ENCODE results near the gene CD200.
"Not testable (repeated sequence)": the region's sequence is repeated elsewhere in the genome, so short reads cannot be mapped to it uniquely, and the experiment has no call there.

The CD200 gene

DNA sequence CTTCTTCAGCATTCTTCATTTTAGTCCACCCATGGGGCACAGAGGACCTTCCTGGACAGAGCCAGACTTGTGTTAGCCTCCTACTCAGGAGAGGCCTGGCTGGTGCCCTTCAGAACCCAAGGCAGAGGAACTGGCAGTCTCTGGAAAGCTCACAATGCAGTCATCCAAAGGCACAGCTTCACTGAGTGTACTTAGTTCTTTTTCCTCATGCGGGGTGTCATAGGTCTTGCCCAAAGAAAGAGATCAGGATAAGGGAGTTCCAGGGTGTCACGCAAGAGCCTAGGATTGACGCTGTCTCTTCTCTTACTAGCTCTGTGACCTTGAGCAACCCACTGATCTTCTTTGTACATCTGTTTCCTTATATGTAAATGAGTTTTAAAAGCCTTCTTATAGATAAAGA is 58.7 kb downstream of the CD200 start:
- no peak for DNase-seq

- no peak for DNase-seq
Measured at GRCh38 chr3:112392393-112393359, 59.7 kb downstream of the CD200 start.

DNA sequence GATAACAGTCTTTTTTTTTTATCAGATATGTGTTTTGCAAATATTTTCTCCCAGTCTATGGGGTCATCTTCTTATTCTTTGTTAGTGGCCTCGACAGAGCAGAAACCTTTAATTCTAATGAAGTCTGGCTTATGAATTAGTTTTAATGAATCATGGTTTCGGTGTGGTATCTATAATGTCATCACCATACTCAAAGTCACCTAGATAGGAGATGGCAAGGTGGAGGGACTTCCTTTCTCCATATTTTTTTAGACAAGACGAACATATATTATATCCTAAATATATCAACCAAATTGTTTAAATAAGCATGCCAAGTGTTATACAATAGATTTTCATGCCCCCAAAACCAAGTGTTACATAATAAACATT is 60.4 kb downstream of the CD200 start:
- DNase-seq = no peak

- DNase-seq = no peak
Measured at GRCh38 chr3:112394003-112394640, 61.2 kb downstream of the CD200 start.

DNA sequence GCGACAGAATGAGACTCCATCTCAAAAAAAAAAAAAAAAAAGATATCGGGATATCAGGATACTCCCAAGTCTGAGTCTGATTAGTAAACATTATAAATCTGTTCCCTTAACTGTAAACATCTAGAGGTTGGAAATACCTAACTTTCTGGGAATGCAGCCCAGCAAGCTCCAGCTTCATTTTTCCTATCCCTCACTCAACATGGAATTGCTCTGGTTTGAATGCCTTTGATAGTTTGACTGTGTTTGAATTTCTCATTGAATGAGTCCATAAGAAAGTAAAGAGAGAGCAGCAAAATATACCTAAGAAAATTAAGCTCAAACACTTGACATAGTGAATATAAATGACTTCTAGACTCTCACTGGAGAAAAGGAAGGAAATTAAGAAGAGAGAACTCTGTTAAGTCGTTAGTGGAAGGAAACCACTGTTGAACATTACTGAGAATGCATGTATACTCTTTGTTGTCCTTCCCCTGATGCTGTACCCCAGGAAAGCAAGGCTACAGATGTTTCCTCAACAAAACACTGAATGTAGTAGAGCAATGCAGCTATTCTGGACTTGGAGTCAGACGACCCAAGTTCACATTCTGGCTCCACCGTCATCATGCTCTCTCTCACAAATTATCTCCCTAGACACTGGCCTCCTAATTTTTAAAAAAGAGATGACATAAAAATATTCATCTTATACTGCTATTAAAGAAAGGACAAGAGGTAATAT is 62.4 kb downstream of the CD200 start:
- DNase-seq = no peak

DNA sequence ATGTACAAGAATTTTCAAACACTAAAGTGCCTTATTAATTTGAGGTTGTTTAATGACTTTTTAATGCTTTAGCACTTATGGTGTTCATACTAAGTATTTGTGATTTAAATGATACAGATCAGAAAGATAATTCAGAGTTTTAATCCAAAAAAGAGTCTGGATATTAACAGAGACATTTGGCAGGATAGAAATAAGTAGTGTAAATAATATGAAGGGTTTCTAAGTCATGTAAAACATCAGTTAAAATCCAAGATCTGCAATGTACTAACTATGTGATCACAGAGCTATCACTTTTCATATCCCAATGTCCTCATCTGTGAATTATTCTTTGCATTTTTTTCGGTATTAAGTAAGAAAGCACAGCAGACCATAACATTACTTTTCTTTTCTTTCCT is 62.9 kb downstream of the CD200 start:
- no peak for DNase-seq

DNA sequence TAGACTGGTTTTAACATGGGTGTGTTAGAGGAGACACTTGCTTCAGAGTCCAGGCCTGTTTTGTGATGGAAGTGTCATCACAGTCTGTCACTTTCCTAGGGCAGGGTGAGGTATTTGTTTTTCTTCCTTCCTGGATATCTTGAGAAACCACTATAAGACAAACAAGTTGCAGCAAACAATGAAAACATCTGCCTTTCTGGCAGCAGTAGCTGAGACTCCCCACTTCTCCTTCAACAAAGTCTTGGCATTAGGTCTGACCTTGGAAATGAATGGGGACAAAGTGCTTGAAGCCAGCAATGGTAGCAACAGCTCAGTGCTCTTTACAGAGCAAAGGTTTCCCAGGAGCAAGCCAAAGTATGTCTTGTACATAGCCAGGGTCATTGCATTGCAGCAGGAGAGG is 64.6 kb downstream of the CD200 start:
- DNase-seq = no peak

DNA sequence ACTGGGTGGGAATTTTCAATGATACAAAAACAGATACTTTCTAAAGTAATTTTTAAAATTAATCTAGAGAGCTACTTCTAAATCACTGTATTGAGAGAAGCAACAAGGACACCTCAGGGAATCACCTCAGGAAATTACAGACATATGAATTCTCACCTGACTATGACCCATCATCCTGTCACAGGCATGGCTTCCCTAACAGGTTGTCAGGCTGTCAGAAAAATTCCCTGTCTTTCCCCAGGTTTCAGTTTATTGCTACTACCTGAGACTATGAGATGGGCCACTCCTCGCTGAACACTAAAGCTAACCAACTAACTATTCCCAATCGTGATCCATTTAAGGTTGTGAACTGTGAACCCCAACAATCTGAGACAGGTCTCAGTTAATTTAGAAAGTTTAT is 66.1 kb downstream of the CD200 start:
- DNase-seq = no peak

DNA sequence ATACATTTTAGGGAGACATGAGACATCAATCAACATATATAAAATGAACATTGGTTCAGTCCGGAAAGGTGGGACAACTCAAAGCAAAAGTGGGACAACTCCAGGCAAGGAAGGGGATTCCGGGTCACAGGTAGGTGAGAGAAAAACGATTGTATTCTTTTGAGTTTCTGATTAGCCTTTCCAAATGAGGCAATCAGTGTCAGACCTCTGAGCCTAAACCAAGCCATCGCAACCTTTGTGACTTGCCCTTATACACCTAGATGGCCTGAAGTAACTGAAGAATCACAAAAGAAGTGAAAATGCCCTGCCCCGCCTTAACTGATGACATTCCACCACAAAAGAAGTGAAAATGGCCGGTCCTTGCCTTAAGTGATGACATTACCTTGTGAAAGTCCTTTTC is 66.6 kb downstream of the CD200 start:
- DNase-seq = not testable (repeated sequence)

DNA sequence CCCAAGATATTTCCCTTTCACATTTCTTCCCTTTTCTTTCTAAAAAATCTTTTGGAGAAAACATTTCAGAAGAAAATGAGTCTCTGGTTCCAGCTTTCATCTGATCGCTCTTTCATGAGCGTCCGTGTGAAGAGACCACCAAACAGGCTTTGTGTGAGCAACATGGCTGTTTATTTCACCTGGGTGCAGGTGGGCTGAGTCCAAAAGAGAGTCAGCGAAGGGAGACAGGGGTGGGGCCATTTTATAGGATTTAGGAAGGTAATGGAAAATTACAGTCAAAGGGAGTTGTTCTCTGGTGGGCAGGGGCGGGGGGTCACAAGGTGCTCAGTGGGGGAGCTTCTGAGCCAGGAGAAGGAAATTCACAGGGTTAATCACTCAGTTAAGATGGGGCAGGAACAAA is 67.4 kb downstream of the CD200 start:
- not testable (repeated sequence) for DNase-seq

DNA sequence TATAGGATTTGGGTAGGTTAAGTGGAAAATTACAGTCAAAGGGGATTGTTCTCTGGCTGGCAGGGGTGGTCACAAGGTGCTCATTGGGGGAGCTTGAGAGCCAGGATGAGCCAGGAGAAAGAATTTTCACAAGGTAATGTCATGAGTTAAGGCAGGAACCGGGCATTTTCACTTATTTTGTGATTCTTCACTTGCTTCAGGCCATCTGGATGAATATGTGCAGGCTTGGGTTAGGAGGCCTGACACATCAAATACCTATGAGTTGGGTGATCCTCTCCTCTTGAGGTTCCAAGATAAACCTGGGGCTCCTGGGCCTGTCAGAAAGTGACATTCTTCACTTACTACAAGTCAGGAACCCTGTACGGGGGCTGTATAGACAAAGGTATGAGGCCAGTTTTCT is 68.7 kb downstream of the CD200 start:
- no peak for DNase-seq

DNA sequence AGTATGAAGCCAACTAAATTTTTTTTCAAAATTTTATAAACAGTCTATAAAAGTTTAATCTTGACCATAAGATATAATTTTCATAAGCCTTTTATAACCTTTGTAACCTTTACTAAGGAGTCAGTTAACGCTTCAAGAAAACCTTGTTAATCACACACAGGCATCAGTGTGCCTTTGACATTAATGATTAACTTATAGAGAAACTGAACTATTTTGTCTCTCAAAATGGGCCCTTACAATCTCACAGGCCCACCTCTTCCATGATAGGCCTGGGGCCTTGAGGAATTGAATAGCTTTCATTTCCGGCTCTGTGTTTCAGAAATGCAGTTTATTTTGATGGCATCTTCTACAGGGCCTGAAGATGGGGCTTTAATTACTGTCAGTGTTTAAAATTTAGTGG is 70.1 kb downstream of the CD200 start:
- no peak for DNase-seq

- DNase-seq = not testable (repeated sequence)
Measured at GRCh38 chr3:112404924-112405549, 72.1 kb downstream of the CD200 start.

GRCh38 chr3:112405845-112406244 is 72.9 kb downstream of the CD200 start:
- DNase-seq = peak; percentile 67

DNA sequence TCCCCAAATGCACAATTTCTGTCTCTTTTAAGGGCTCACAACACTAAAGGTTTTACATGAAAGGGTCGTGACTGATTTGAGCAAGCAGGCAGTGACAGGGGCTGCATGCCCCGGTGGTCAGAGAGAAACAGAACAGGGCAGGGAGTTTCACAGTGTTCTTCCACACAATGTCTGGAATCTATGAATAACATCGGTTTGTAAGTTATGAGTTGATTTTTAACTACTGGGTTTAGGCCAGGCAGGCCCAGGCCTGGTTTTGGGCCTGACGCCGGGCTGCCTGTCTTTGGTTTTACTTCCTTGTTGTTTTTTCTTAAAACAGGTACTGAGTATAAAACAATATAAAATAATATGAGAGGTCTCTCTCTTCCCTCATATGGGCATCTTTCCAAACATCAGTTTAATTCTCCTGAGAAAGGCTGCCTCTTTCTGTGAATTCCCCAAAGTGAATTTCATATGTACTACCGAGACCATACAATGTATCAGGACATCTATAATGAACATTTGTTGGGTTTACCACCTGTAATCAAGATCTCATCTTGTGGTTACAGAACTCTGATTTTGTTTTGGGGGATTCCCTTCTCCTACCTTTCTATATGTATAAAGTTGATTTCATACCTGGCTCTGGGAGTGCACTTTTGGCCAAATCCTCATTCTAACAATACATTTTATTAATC is 74.4 kb downstream of the CD200 start:
- DNase-seq = peak; percentile 30

GRCh38 chr3:112407888-112408702 is 75.1 kb downstream of the CD200 start:
- DNase-seq = no peak

DNA sequence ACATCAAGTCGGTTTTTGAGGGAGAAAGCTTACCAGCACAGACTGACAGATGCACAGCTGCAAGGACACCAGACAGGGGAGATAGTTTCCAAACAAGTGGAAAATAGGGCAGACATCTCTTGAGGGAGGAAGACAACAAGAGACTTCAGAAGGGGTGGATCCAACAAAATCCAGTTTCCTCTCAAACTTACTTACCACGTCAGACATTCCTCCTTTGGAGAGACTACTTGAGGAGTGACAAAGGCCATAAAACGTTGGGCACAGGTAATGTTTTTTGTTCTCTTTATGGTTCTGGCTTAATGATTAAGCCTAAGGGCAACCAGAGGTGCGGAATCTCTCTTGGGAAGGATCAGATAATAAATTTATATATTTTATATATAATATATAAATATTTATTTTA is 76.1 kb downstream of the CD200 start:
- DNase-seq = no peak

DNA sequence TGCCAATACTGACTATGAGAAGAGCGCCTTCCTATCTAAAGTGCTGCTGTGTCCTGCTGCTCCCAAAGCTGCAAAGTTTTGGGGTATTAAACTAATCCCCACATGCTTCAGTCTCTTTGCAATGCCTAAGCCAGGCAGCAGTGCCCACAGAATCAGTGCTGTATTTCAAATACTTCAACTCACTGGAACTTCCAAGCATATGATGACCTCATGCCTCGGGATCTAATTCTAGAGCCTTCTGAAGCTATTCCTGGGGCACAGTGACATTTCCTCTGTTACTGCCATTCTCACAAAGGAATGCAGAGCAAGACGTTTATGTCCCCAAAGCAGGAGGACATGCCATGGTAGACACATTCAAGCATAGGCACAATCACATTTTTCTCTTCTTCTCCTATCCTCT is 78.5 kb downstream of the CD200 start:
- DNase-seq = no peak
